GM12878 (cell line): Measurements from ENCODE around the gene C10orf90.

Experiments used
- BCL11A ChIP-seq: IDR thresholded peaks from 2 replicates; pipeline ENCODE4 v1.6.1; 2011; ENCODE audit warnings: low read depth, low read length
- ESRRA ChIP-seq: IDR thresholded peaks from 2 replicates; pipeline ENCODE4 v1.6.1; 2012; ENCODE audit warnings: mild to moderate bottlenecking, low read length, improper control_type of control experiment
- MXI1 ChIP-seq: fragments of 150-350 bp; IDR thresholded peaks from 2 replicates; pipeline ENCODE4 v1.6.1; 2011; ENCODE audit warnings: low read depth, mild to moderate bottlenecking, inconsistent platforms, low read length, improper control_type of control experiment
- POLR2AphosphoS5 ChIP-seq: IDR thresholded peaks from 2 replicates; pipeline ENCODE4 v1.6.1; 2011; ENCODE audit warnings: mild to moderate bottlenecking, low read length, inconsistent platforms
- RAD21 ChIP-seq: IDR thresholded peaks from 2 replicates; pipeline ENCODE4 v1.6.1; 2011; ENCODE audit warnings: mild to moderate bottlenecking, low read depth, low read length, moderate library complexity; ENCODE audit not compliant: insufficient read depth
- RCOR1 ChIP-seq: conservative IDR thresholded peaks from 2 replicates; pipeline ENCODE4 v1.6.1; 2012; ENCODE audit warnings: low read depth, low read length, improper control_type of control experiment
- SP1 ChIP-seq: IDR thresholded peaks from one replicate; pipeline ENCODE4 v1.6.1; 2011; ENCODE audit warnings: low read depth, low read length
- STAT3 ChIP-seq: IDR thresholded peaks from 2 replicates; pipeline ENCODE4 v1.6.1; 2011; ENCODE audit warnings: low read depth, low read length, improper control_type of control experiment
- YY1 ChIP-seq: IDR thresholded peaks from 2 replicates; pipeline ENCODE4 v1.6.1; 2011; ENCODE audit warnings: low read depth, mild to moderate bottlenecking, low read length
- TF ChIP-seq, protein P1 (sequence below), 3 experiments: IDR thresholded peaks in 2 of 3; conservative IDR thresholded peaks in 1 of 3; 2 replicates each; pipeline ENCODE4 v1.5.1; 2011; ENCODE audit warnings: low read depth in 3 of 3, low read length in 3 of 3, mild to moderate bottlenecking in 3 of 3, control low read depth in 2 of 3, moderate library complexity in 2 of 3, inconsistent platforms in 1 of 3, mixed read lengths in 1 of 3; ENCODE audit not compliant: control insufficient read depth in 2 of 3, insufficient read depth in 1 of 3; ENCODE audit errors: extremely low read depth in 1 of 3
- TF ChIP-seq, protein P2 (sequence below): IDR thresholded peaks from 2 replicates; pipeline ENCODE4 v1.6.1; 2011; ENCODE audit warnings: borderline replicate concordance, low read depth, mild to moderate bottlenecking, moderate library complexity, low read length; ENCODE audit not compliant: insufficient read depth, poor library complexity, severe bottlenecking
- TF ChIP-seq, protein P3 (sequence below): fragments of 450-650 bp; formaldehyde crosslinking; IDR thresholded peaks from 2 replicates; pipeline ENCODE4 v1.4.0; 2020; ENCODE audit warnings: mild to moderate bottlenecking, moderate library complexity

DNA sequence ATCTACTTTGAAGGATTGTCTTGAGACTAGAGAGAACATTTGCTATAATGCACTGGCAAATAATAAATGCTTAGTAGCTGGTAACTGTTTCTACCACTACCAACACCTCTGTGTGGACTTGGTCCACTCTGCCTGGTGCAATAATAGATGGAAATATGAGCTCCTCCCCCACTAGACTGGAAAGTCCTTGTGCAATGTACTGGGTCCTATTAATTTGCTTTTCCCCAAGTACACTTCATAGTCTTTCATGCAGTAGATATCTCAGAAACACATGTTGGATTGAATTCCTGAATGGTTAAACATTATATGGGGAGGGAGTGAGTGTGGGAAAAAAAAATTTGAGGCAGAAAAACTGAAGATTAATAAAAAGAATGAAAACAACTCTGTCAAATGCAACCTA, 119.3 kb downstream of the C10orf90 start:
- no peak for TF ChIP-seq STAT3
- no peak for TF ChIP-seq RAD21
- TF ChIP-seq ESRRA: no peak
- no peak for TF ChIP-seq RCOR1
- TF ChIP-seq, protein P1, sequence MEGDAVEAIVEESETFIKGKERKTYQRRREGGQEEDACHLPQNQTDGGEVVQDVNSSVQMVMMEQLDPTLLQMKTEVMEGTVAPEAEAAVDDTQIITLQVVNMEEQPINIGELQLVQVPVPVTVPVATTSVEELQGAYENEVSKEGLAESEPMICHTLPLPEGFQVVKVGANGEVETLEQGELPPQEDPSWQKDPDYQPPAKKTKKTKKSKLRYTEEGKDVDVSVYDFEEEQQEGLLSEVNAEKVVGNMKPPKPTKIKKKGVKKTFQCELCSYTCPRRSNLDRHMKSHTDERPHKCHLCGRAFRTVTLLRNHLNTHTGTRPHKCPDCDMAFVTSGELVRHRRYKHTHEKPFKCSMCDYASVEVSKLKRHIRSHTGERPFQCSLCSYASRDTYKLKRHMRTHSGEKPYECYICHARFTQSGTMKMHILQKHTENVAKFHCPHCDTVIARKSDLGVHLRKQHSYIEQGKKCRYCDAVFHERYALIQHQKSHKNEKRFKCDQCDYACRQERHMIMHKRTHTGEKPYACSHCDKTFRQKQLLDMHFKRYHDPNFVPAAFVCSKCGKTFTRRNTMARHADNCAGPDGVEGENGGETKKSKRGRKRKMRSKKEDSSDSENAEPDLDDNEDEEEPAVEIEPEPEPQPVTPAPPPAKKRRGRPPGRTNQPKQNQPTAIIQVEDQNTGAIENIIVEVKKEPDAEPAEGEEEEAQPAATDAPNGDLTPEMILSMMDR (IDR thresholded peaks at IDR 0.05 in 2 of 3, conservative IDR thresholded peaks at IDR 0.05 in 1 of 3; ENCODE audit: control insufficient read depth in 2 of 3, extremely low read depth in 1 of 3, insufficient read depth in 1 of 3, low read depth in 3 of 3, low read length in 3 of 3): no peak
- no peak for TF ChIP-seq YY1
- TF ChIP-seq, protein P2, sequence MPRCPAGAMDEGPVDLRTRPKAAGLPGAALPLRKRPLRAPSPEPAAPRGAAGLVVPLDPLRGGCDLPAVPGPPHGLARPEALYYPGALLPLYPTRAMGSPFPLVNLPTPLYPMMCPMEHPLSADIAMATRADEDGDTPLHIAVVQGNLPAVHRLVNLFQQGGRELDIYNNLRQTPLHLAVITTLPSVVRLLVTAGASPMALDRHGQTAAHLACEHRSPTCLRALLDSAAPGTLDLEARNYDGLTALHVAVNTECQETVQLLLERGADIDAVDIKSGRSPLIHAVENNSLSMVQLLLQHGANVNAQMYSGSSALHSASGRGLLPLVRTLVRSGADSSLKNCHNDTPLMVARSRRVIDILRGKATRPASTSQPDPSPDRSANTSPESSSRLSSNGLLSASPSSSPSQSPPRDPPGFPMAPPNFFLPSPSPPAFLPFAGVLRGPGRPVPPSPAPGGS: no peak
- no peak for TF ChIP-seq BCL11A
- TF ChIP-seq POLR2AphosphoS5: no peak
- TF ChIP-seq, protein P3, sequence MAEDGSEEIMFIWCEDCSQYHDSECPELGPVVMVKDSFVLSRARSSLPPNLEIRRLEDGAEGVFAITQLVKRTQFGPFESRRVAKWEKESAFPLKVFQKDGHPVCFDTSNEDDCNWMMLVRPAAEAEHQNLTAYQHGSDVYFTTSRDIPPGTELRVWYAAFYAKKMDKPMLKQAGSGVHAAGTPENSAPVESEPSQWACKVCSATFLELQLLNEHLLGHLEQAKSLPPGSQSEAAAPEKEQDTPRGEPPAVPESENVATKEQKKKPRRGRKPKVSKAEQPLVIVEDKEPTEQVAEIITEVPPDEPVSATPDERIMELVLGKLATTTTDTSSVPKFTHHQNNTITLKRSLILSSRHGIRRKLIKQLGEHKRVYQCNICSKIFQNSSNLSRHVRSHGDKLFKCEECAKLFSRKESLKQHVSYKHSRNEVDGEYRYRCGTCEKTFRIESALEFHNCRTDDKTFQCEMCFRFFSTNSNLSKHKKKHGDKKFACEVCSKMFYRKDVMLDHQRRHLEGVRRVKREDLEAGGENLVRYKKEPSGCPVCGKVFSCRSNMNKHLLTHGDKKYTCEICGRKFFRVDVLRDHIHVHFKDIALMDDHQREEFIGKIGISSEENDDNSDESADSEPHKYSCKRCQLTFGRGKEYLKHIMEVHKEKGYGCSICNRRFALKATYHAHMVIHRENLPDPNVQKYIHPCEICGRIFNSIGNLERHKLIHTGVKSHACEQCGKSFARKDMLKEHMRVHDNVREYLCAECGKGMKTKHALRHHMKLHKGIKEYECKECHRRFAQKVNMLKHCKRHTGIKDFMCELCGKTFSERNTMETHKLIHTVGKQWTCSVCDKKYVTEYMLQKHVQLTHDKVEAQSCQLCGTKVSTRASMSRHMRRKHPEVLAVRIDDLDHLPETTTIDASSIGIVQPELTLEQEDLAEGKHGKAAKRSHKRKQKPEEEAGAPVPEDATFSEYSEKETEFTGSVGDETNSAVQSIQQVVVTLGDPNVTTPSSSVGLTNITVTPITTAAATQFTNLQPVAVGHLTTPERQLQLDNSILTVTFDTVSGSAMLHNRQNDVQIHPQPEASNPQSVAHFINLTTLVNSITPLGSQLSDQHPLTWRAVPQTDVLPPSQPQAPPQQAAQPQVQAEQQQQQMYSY: no peak
- TF ChIP-seq MXI1: no peak
- no peak for TF ChIP-seq SP1
